ENCODE measurements around the gene RALB.

The RALB gene

GRCh38 chr2:120227111-120227991, 25.3 kb upstream of the RALB start:
- H3K23ac ChIP-seq (ENCODE audit: low read length), result no peak overlapping the region
- H2BK5ac ChIP-seq (ENCODE audit: low read length), result no peak overlapping the region
- WGBS (ENCODE audit: extremely low coverage, insufficient coverage, low lambda C conversion rate), result no CpG with 5 or more reads among the region's 16 CpGs

GRCh38 chr2:120228503-120228902, 24.1 kb upstream of the RALB start:
- Histone ChIP-seq H4K8ac (ENCODE audit: low read depth, low read length) (no peak overlapping the region), H3K56ac (ENCODE audit: low read length) (no peak overlapping the region), H3K9ac (ENCODE audit: low read length) (no peak overlapping the region), H3K23ac (ENCODE audit: low read length) (no peak overlapping the region), H4K5ac (ENCODE audit: low read length) (no peak overlapping the region), H3K27ac (ENCODE audit: low read depth, low read length) (no peak overlapping the region), H2AK5ac (ENCODE audit: low read length) (no peak overlapping the region), H3K79me1 (ENCODE audit: low read length) (no peaks in the 10 kb centered on the region), H2BK5ac (ENCODE audit: low read length) (no peak overlapping the region), H2BK120ac (ENCODE audit: low read depth, low read length) (no peak overlapping the region), H3K4me1 (ENCODE audit: control insufficient read depth, low read depth, low read length) (no peaks in the 10 kb centered on the region), H3K4me3 (ENCODE audit: low read length) (no peak overlapping the region), H3K4me2 (ENCODE audit: low read length) (no peak overlapping the region), H3K18ac (ENCODE audit: low read length) (no peak overlapping the region), H3K79me2 (ENCODE audit: control insufficient read depth, insufficient read depth, low read length) (no peaks in the 10 kb centered on the region), H3K27me3 (ENCODE audit: insufficient read depth, low read length, poor library complexity) (no peaks in the 10 kb centered on the region), H3K4ac (ENCODE audit: low read depth, low read length) (no peak overlapping the region), H2BK15ac (replicated peaks; ENCODE audit: low read depth) (no peak overlapping the region), H3K36me3 (ENCODE audit: control insufficient read depth, insufficient read depth, low read length) (no peaks in the 10 kb centered on the region)
- no CpG with 5 or more reads among the region's 5 CpGs for WGBS (ENCODE audit: extremely low coverage, insufficient coverage, low lambda C conversion rate)
- DNase-seq, result no peak

More at GRCh38 chr2:120227111-120227991, 25.3 kb upstream of the RALB start:
- peaks cover 2% of the 10 kb centered on the region for H3K79me1 ChIP-seq (ENCODE audit: low read length)
- H3K27ac ChIP-seq (ENCODE audit: low read depth, low read length), result no peak overlapping the region
- peak; percentile 41 for DNase-seq
- H4K8ac ChIP-seq (ENCODE audit: low read depth, low read length), result no peak overlapping the region
- H3K9ac ChIP-seq (ENCODE audit: low read length), result no peak overlapping the region
- H3K4me3 ChIP-seq (ENCODE audit: low read length), result no peak overlapping the region
- no peak overlapping the region for H3K4me2 ChIP-seq (ENCODE audit: low read length)
- H3K79me2 ChIP-seq (ENCODE audit: control insufficient read depth, insufficient read depth, low read length), result peaks cover 2% of the 10 kb centered on the region
- H2BK15ac ChIP-seq (replicated peaks; ENCODE audit: low read depth), result no peak overlapping the region
- no peak overlapping the region for H4K5ac ChIP-seq (ENCODE audit: low read length)
- H3K36me3 ChIP-seq (ENCODE audit: control insufficient read depth, insufficient read depth, low read length), result no peaks in the 10 kb centered on the region
- H3K27me3 ChIP-seq (ENCODE audit: insufficient read depth, low read length, poor library complexity), result no peaks in the 10 kb centered on the region
- H2BK120ac ChIP-seq (ENCODE audit: low read depth, low read length), result no peak overlapping the region
- H3K56ac ChIP-seq (ENCODE audit: low read length), result peak overlapping the region; percentile 30
- H3K18ac ChIP-seq (ENCODE audit: low read length), result no peak overlapping the region
- H3K4ac ChIP-seq (ENCODE audit: low read depth, low read length), result no peak overlapping the region
- H3K4me1 ChIP-seq (ENCODE audit: control insufficient read depth, low read depth, low read length), result no peaks in the 10 kb centered on the region
- H2AK5ac ChIP-seq (ENCODE audit: low read length), result no peak overlapping the region

- H3K9ac ChIP-seq (ENCODE audit: low read length), result no peak overlapping the region
These were observed 23.3 kb upstream of the RALB start for GRCh38 chr2:120229341-120229740.

GRCh38 chr2:120230515-120231471, 21.9 kb upstream of the RALB start:
- H3K79me2 ChIP-seq (ENCODE audit: control insufficient read depth, insufficient read depth, low read length), result no peaks in the 10 kb centered on the region
- no peak overlapping the region for H2BK5ac ChIP-seq (ENCODE audit: low read length)
- no peak overlapping the region for H4K5ac ChIP-seq (ENCODE audit: low read length)
- H3K4me2 ChIP-seq (ENCODE audit: low read length), result no peak overlapping the region
- no peak overlapping the region for H4K8ac ChIP-seq (ENCODE audit: low read depth, low read length)
- H3K4me1 ChIP-seq (ENCODE audit: control insufficient read depth, low read depth, low read length), result no peaks in the 10 kb centered on the region
- no peak overlapping the region for H3K23ac ChIP-seq (ENCODE audit: low read length)
- no peak overlapping the region for H3K4ac ChIP-seq (ENCODE audit: low read depth, low read length)
- H3K4me3 ChIP-seq (ENCODE audit: low read length), result no peak overlapping the region
- H3K56ac ChIP-seq (ENCODE audit: low read length), result no peak overlapping the region
- H3K79me1 ChIP-seq (ENCODE audit: low read length), result no peaks in the 10 kb centered on the region
- H2BK120ac ChIP-seq (ENCODE audit: low read depth, low read length), result no peak overlapping the region
- H3K9ac ChIP-seq (ENCODE audit: low read length), result no peak overlapping the region
- no peak overlapping the region for H3K27ac ChIP-seq (ENCODE audit: low read depth, low read length)
- H2AK5ac ChIP-seq (ENCODE audit: low read length), result no peak overlapping the region
- H3K36me3 ChIP-seq (ENCODE audit: control insufficient read depth, insufficient read depth, low read length), result no peaks in the 10 kb centered on the region
- H3K18ac ChIP-seq (ENCODE audit: low read length), result no peak overlapping the region
- no CpG with 5 or more reads among the region's 17 CpGs for WGBS (ENCODE audit: extremely low coverage, insufficient coverage, low lambda C conversion rate)
- H2BK15ac ChIP-seq (replicated peaks; ENCODE audit: low read depth), result no peak overlapping the region
- no peaks in the 10 kb centered on the region for H3K27me3 ChIP-seq (ENCODE audit: insufficient read depth, low read length, poor library complexity)
- no peak for DNase-seq

More at GRCh38 chr2:120229341-120229740, 23.3 kb upstream of the RALB start:
- Histone ChIP-seq H3K79me1 (ENCODE audit: low read length) (no peaks in the 10 kb centered on the region), H3K4ac (ENCODE audit: low read depth, low read length) (no peak overlapping the region), H3K23ac (ENCODE audit: low read length) (no peak overlapping the region), H3K18ac (ENCODE audit: low read length) (no peak overlapping the region), H3K36me3 (ENCODE audit: control insufficient read depth, insufficient read depth, low read length) (no peaks in the 10 kb centered on the region), H4K5ac (ENCODE audit: low read length) (no peak overlapping the region), H2BK120ac (ENCODE audit: low read depth, low read length) (no peak overlapping the region), H3K4me3 (ENCODE audit: low read length) (no peak overlapping the region), H3K4me1 (ENCODE audit: control insufficient read depth, low read depth, low read length) (no peaks in the 10 kb centered on the region), H3K4me2 (ENCODE audit: low read length) (no peak overlapping the region), H2BK15ac (replicated peaks; ENCODE audit: low read depth) (no peak overlapping the region), H3K79me2 (ENCODE audit: control insufficient read depth, insufficient read depth, low read length) (no peaks in the 10 kb centered on the region), H3K56ac (ENCODE audit: low read length) (no peak overlapping the region), H4K8ac (ENCODE audit: low read depth, low read length) (no peak overlapping the region), H2BK5ac (ENCODE audit: low read length) (no peak overlapping the region), H3K27ac (ENCODE audit: low read depth, low read length) (no peak overlapping the region), H3K27me3 (ENCODE audit: insufficient read depth, low read length, poor library complexity) (no peaks in the 10 kb centered on the region), H2AK5ac (ENCODE audit: low read length) (no peak overlapping the region)
- no CpG with 5 or more reads among the region's 10 CpGs for WGBS (ENCODE audit: extremely low coverage, insufficient coverage, low lambda C conversion rate)
- no peak for DNase-seq

- Histone ChIP-seq H3K56ac (ENCODE audit: low read length) (no peak overlapping the region), H3K79me1 (ENCODE audit: low read length) (no peaks in the 10 kb centered on the region), H3K4me1 (ENCODE audit: control insufficient read depth, low read depth, low read length) (no peaks in the 10 kb centered on the region), H2BK15ac (replicated peaks; ENCODE audit: low read depth) (no peak overlapping the region), H3K79me2 (ENCODE audit: control insufficient read depth, insufficient read depth, low read length) (no peaks in the 10 kb centered on the region), H3K9ac (ENCODE audit: low read length) (no peak overlapping the region), H3K27ac (ENCODE audit: low read depth, low read length) (no peak overlapping the region), H3K23ac (ENCODE audit: low read length) (no peak overlapping the region), H4K5ac (ENCODE audit: low read length) (no peak overlapping the region), H2AK5ac (ENCODE audit: low read length) (no peak overlapping the region), H3K18ac (ENCODE audit: low read length) (no peak overlapping the region), H2BK120ac (ENCODE audit: low read depth, low read length) (no peak overlapping the region), H3K4me3 (ENCODE audit: low read length) (no peak overlapping the region), H3K4ac (ENCODE audit: low read depth, low read length) (no peak overlapping the region), H3K4me2 (ENCODE audit: low read length) (no peak overlapping the region), H3K27me3 (ENCODE audit: insufficient read depth, low read length, poor library complexity) (no peaks in the 10 kb centered on the region), H3K36me3 (ENCODE audit: control insufficient read depth, insufficient read depth, low read length) (no peaks in the 10 kb centered on the region), H4K8ac (ENCODE audit: low read depth, low read length) (no peak overlapping the region), H2BK5ac (ENCODE audit: low read length) (no peak overlapping the region)
- no CpG with 5 or more reads among the region's 4 CpGs for WGBS (ENCODE audit: extremely low coverage, insufficient coverage, low lambda C conversion rate)
- no peak for DNase-seq
These were observed 21.1 kb upstream of the RALB start for GRCh38 chr2:120231564-120231973.
